Psoas muscle (tissue), 8 donors: ENCODE data around the gene LGALSL. TPM values are rescaled to one million over a fixed set of nuclear protein-coding genes. Genes with fewer than 3 reads are reported as not detected.

Experiments used
- ATAC-seq, 4 donors: fragments of 200-7000 bp; cut with Tn5 transposase; one replicate each; pipeline ENCODE4 v1.9.1; 2020; ENCODE audit warnings: moderate library complexity in 3 of 4, mild to moderate bottlenecking in 2 of 4
- DNase-seq, 2 donors: peaks; one replicate each; pipeline ENCODE4 v3.0.0-alpha.2; 2020
- H3K27ac ChIP-seq: fragments of 200-600 bp; one replicate; pipeline ENCODE4 v1.8.0; 2022
- H3K27me3 ChIP-seq, 3 donors: fragments of 200-600 bp in 1 of 3; one replicate each; pipeline versions ENCODE4 v1.6.1 to v1.8.0; 2013 to 2022; ENCODE audit warnings: low read length in 2 of 3, mild to moderate bottlenecking in 2 of 3, moderate library complexity in 1 of 3; ENCODE audit not compliant: insufficient read depth in 3 of 3
- H3K36me3 ChIP-seq, 2 donors: fragments of 200-600 bp in 1 of 2; one replicate each; pipeline versions ENCODE4 v1.6.1 to v1.8.0; 2013 to 2022; ENCODE audit warnings: low read depth in 1 of 2, mild to moderate bottlenecking in 1 of 2, moderate library complexity in 1 of 2; ENCODE audit not compliant: insufficient read depth in 1 of 2
- H3K4me1 ChIP-seq: fragments of 200-600 bp; one replicate; pipeline ENCODE4 v1.8.0; 2022
- H3K4me3 ChIP-seq: fragments of 200-600 bp; one replicate; pipeline ENCODE4 v1.8.0; 2022; ENCODE audit warnings: mild to moderate bottlenecking
- H3K9me3 ChIP-seq: fragments of 200-600 bp; one replicate; pipeline ENCODE4 v1.8.0; 2022
- CTCF ChIP-seq: fragments of 200-600 bp; IDR thresholded peaks from one replicate; pipeline ENCODE4 v1.8.0; 2022; ENCODE audit warnings: antibody characterized with exemption
- WGBS, 3 donors: extraction: QIAGEN DNeasy Blood & Tissue Kit; methylation state at CpG; one replicate each; pipeline versions ENCODE4 v1.1.6 to v1.1.7; 2013; 5-methylcytosine and 5-hydroxymethylcytosine counted together
- intact Hi-C, 2 donors: fragments of 100-400 bp; cut with DNase I; formaldehyde crosslinking; loops; one replicate each; pipeline versions ENCODE4 v1.11.0 to v1.14.2; 2022
- polyA plus RNA-seq, 3 donors: library from polyadenylated mRNA; stranded (reverse); fragments of 200-250 nt; gene quantifications; one replicate each; pipeline ENCODE4 v1.2.3, GENCODE V29; 2013
- total RNA-seq, 4 donors: library from RNA; stranded (reverse); fragmentation: NEBNext Ultra II Directional in 2 of 4; extraction: Animal tissue kit (Norgen Biotek cat#: 25700) in 2 of 4; gene quantifications; one replicate each; pipeline versions ENCODE4 v1.2.1 to v1.2.4, GENCODE V29; 2021 to 2023
- donor health status: healthy with polysubstance abuse.
- donor health status: DM: no; HTN: no; CAD: no; lungs with moderate emphysema.
- donor health status: Bipolar disorder and iron deficiency.
- donor health status: healthy.
- donor health status: DM: yes; HTN: yes; CAD: no.
- donor health status: DM: no; HTN: no; CAD: no.
- donor health status: DM: no; HTN: no; CAD: no.
- donor health status: DM: yes; HTN: yes; CAD: no.

Gene LGALSL
- total and polyA plus RNA-seq, 7 donors = 3.6 to 30.9 (median 11.4) TPM

- TF ChIP-seq CTCF = no peak
- Histone ChIP-seq H3K9me3 (no peaks in the 10 kb centered on the region), H3K4me3 (no peak overlapping the region), H3K36me3 (no peaks in the 10 kb centered on the region), H3K27me3 (no peaks in the 10 kb centered on the region), H3K4me1 (no peaks in the 10 kb centered on the region), H3K27ac (no peak overlapping the region)
- 64 to 93% (median 80%) methylated on average over 1 of the region's 1 CpG for WGBS, 3 donors
- no peak for DNase-seq
- intact Hi-C loops = no loop called here
- ATAC-seq = no peak
These were observed 48.0 kb downstream of the LGALSL start for GRCh38 chr2:64501946-64502345.

GRCh38 chr2:64502860-64503259, 48.9 kb downstream of the LGALSL start:
- H3K4me1 ChIP-seq = no peaks in the 10 kb centered on the region
- DNase-seq (no peak), ATAC-seq (no peak)
- no peaks in the 10 kb centered on the region for H3K27me3 ChIP-seq
- no peak overlapping the region for H3K27ac ChIP-seq
- no peak for TF ChIP-seq CTCF
- WGBS, 3 donors = 85 to 90% (median 86%) methylated on average over 4 of the region's 4 CpGs
- intact Hi-C loops = no loop called here
- H3K36me3 ChIP-seq = no peaks in the 10 kb centered on the region
- H3K9me3 ChIP-seq = no peaks in the 10 kb centered on the region
- no peak overlapping the region for H3K4me3 ChIP-seq

GRCh38 chr2:64504774-64505720, 51.1 kb downstream of the LGALSL start:
- WGBS, 3 donors = 80 to 82% (median 81%) methylated on average over 16 of the region's 16 CpGs
- Histone ChIP-seq H3K27me3 (peaks cover 0 to 3% (median 0%) of the 10 kb centered on the region in 3 donors), H3K36me3 (no peaks in the 10 kb centered on the region), H3K9me3 (no peaks in the 10 kb centered on the region), H3K27ac (no peak overlapping the region), H3K4me3 (no peak overlapping the region), H3K4me1 (no peaks in the 10 kb centered on the region)
- intact Hi-C loops = no loop called here
- ATAC-seq = no peak
- TF ChIP-seq CTCF = no peak
- DNase-seq = no peak

- WGBS, 3 donors = 72 to 74% (median 73%) methylated on average over 2 of the region's 2 CpGs
- DNase-seq (no peak), ATAC-seq (no peak)
- Histone ChIP-seq H3K4me1 (no peaks in the 10 kb centered on the region), H3K4me3 (no peak overlapping the region), H3K9me3 (no peaks in the 10 kb centered on the region), H3K36me3 (no peaks in the 10 kb centered on the region), H3K27ac (no peak overlapping the region), H3K27me3 (peaks cover 0 to 3% (median 0%) of the 10 kb centered on the region in 3 donors)
- intact Hi-C loops = no loop called here
- no peak for TF ChIP-seq CTCF
These were observed 52.7 kb downstream of the LGALSL start for GRCh38 chr2:64506686-64507085.

Other genes with a start within 250 kb of the LGALSL start
- 10 to 100 TPM; 12.2 to 15.6 (median 13.0) TPM for gene AFTPH, start 70.2 kb downstream of the LGALSL start, total RNA-seq
- gene AFTPH, start 70.2 kb downstream of the LGALSL start, polyA plus RNA-seq = 10 to 100 TPM; 12.0 to 26.8 (median 13.1) TPM
- gene SERTAD2, start 199.8 kb downstream of the LGALSL start, total RNA-seq = 10 to 100 TPM; 10.3 to 13.2 (median 11.5) TPM
- gene SERTAD2, start 199.8 kb downstream of the LGALSL start, polyA plus RNA-seq = 1 to 10 TPM; 3.3 to 9.2 (median 4.1) TPM